CD14-positive monocyte (primary cell): Measurements from ENCODE around the gene TRIM9. TPM values are rescaled to one million over a fixed set of nuclear protein-coding genes. Genes with fewer than 3 reads are reported as not detected.

ENCODE experiments used
- DNase-seq, 3 donors: peaks; one replicate each; pipeline ENCODE4 v3.0.0-alpha.2; 2011 to 2022
- H2AFZ ChIP-seq: 2 replicates; pipeline ENCODE4 v1.6.0; 2012; ENCODE audit warnings: mild to moderate bottlenecking, low read depth, low read length, inconsistent platforms; ENCODE audit not compliant: insufficient read depth, poor library complexity, severe bottlenecking
- H3K27ac ChIP-seq, 2 donors: 1 replicate in 1 of 2; 2 replicates in 1 of 2; pipeline ENCODE4 v1.5.1; 2012 to 2013; ENCODE audit warnings: low read length in 2 of 2, control low read depth in 1 of 2, inconsistent platforms in 1 of 2, low read depth in 1 of 2, mild to moderate bottlenecking in 1 of 2
- H3K27me3 ChIP-seq, 2 donors: one replicate each; pipeline versions ENCODE4 v1.6.0 to v1.6.1; 2011 to 2013; ENCODE audit warnings: low read length in 2 of 2; ENCODE audit not compliant: control insufficient read depth in 2 of 2, insufficient read depth in 2 of 2
- H3K36me3 ChIP-seq, 2 donors: replicated peaks in 1 of 2; 1 replicate in 1 of 2; 2 replicates in 1 of 2; pipeline versions ENCODE4 v1.5.1 to v1.6.1; 2012 to 2013; ENCODE audit warnings: low read length in 2 of 2, control low read depth in 1 of 2, inconsistent platforms in 1 of 2, mild to moderate bottlenecking in 1 of 2; ENCODE audit not compliant: insufficient read depth in 2 of 2, control insufficient read depth in 1 of 2
- H3K4me1 ChIP-seq, 2 donors: 1 replicate in 1 of 2; 2 replicates in 1 of 2; pipeline versions ENCODE4 v1.5.1 to v1.6.1; 2012 to 2013; ENCODE audit warnings: low read length in 2 of 2, control low read depth in 1 of 2, inconsistent platforms in 1 of 2, mild to moderate bottlenecking in 1 of 2, moderate library complexity in 1 of 2; ENCODE audit not compliant: insufficient read depth in 2 of 2, control insufficient read depth in 1 of 2
- H3K4me2 ChIP-seq: replicated peaks from 2 replicates; pipeline ENCODE3; 2012; ENCODE audit warnings: low read length, moderate library complexity, mild to moderate bottlenecking; ENCODE audit not compliant: poor library complexity, severe bottlenecking; ENCODE audit errors: extremely low read depth
- H3K4me3 ChIP-seq, 3 experiments: fragments of 200-600 bp in 1 of 3; sonication (generic) in 1 of 3; replicated peaks in 1 of 3; 1 replicate in 2 of 3; 2 replicates in 1 of 3; pipeline ENCODE4 v1.5.1; 2011 to 2013; ENCODE audit warnings: low read length in 3 of 3, mild to moderate bottlenecking in 3 of 3, control low read depth in 2 of 3, low read depth in 2 of 3, inconsistent platforms in 1 of 3, moderate library complexity in 1 of 3
- H3K79me2 ChIP-seq: 2 replicates; pipeline ENCODE4 v1.6.0; 2012; ENCODE audit warnings: mild to moderate bottlenecking, control low read depth, inconsistent platforms, low read length, moderate library complexity; ENCODE audit not compliant: insufficient read depth
- H3K9ac ChIP-seq: 2 replicates; pipeline ENCODE4 v1.6.0; 2017; ENCODE audit warnings: low read length, mild to moderate bottlenecking; ENCODE audit not compliant: insufficient read depth, poor library complexity, severe bottlenecking
- H3K9me3 ChIP-seq, 2 donors: replicated peaks in 1 of 2; 1 replicate in 1 of 2; 2 replicates in 1 of 2; pipeline versions ENCODE4 v1.5.1 to v1.6.1; 2012 to 2013; ENCODE audit warnings: low read length in 2 of 2, control low read depth in 1 of 2; ENCODE audit not compliant: control insufficient read depth in 1 of 2, insufficient read depth in 1 of 2
- H4K20me1 ChIP-seq: 2 replicates; pipeline ENCODE4 v1.6.0; 2012; ENCODE audit warnings: mild to moderate bottlenecking, low read length, control low read depth, moderate library complexity; ENCODE audit not compliant: insufficient read depth
- H3K27ac Mint-ChIP-seq, 7 donors: one replicate each; pipeline ENCODE4 v1.8.0; 2020; ENCODE audit warnings: mild to moderate bottlenecking in 7 of 7, mixed read lengths in 7 of 7, moderate library complexity in 6 of 7, inconsistent platforms in 2 of 7
- H3K27me3 Mint-ChIP-seq, 3 donors: one replicate each; pipeline ENCODE4 v1.8.0; 2021 to 2022; ENCODE audit warnings: low read depth in 3 of 3, mild to moderate bottlenecking in 3 of 3, mixed read lengths in 3 of 3, moderate library complexity in 3 of 3, inconsistent platforms in 1 of 3
- H3K36me3 Mint-ChIP-seq, 2 donors: one replicate each; pipeline ENCODE4 v1.8.0; 2020; ENCODE audit warnings: mixed read lengths in 2 of 2, inconsistent platforms in 1 of 2, mild to moderate bottlenecking in 1 of 2
- H3K4me1 Mint-ChIP-seq: one replicate; pipeline ENCODE4 v1.8.0; 2020; ENCODE audit warnings: mild to moderate bottlenecking, mixed read lengths
- H3K4me3 Mint-ChIP-seq, 2 donors: one replicate each; pipeline ENCODE4 v1.8.0; 2020; ENCODE audit warnings: mild to moderate bottlenecking in 2 of 2, mixed read lengths in 2 of 2, moderate library complexity in 1 of 2
- H3K9me3 Mint-ChIP-seq, 7 donors: one replicate each; pipeline ENCODE4 v1.8.0; 2020 to 2022; ENCODE audit warnings: mixed read lengths in 7 of 7, mild to moderate bottlenecking in 6 of 7, moderate library complexity in 6 of 7, inconsistent platforms in 2 of 7
- WGBS: methylation state at CpG from one replicate; pipeline ENCODE4 v1.1.5; 2013; ENCODE audit warnings: missing lambda C conversion rate; ENCODE audit not compliant: insufficient coverage; 5-methylcytosine and 5-hydroxymethylcytosine counted together
- intact Hi-C, 2 donors: fragments of 100-400 bp; cut with micrococcal nuclease; formaldehyde crosslinking; loops; one replicate each; pipeline versions ENCODE4 v1.15.0 to v1.15.1; 2023
- polyA plus RNA-seq, 3 donors: library from polyadenylated mRNA; depleted of rRNA in 1 of 3; unstranded in 2 of 3; stranded (reverse) in 1 of 3; fragments of 300-500 nt in 2 of 3; fragments of >200 nt in 1 of 3; fragmentation: Illumina TruSeq in 2 of 3; gene quantifications; 1 replicate in 2 of 3; 2 replicates in 1 of 3; pipeline ENCODE4 v1.2.3, GENCODE V29; 2012 to 2021
- TF ChIP-seq, protein P1 (sequence below): fragments of 200-600 bp; IDR thresholded peaks from one replicate; pipeline ENCODE4 v1.8.0; 2022; ENCODE audit warnings: antibody characterized with exemption, mild to moderate bottlenecking

TRIM9 gene
- polyA plus RNA-seq, 3 donors = 0.01 TPM; not detected in 2

DNA sequence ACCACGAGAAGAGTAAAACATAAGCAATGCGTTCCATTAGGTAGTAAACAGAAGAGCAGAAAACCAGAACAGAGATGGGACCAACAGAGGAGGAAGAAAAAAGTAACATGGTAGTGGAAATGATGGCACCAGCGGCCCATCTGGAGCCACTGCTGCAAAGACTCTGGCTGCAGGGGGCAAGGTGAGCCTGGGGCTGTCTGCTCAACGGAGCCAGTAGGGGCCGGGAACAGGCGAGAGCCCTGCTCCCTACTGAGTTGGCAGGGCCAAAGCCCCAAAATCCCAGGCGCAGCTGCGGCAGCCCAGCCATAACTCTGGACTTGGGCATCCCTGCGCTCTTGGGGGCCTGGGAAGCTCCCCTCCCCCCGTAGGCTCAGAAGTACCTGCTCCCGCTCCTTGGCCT is 122.2 kb downstream of the TRIM9 start:
- peaks cover 9 to 10% of the 10 kb centered on the region in 2 donors for H3K4me1 ChIP-seq
- no peak overlapping the region for H2AFZ ChIP-seq
- TF ChIP-seq, protein P1, sequence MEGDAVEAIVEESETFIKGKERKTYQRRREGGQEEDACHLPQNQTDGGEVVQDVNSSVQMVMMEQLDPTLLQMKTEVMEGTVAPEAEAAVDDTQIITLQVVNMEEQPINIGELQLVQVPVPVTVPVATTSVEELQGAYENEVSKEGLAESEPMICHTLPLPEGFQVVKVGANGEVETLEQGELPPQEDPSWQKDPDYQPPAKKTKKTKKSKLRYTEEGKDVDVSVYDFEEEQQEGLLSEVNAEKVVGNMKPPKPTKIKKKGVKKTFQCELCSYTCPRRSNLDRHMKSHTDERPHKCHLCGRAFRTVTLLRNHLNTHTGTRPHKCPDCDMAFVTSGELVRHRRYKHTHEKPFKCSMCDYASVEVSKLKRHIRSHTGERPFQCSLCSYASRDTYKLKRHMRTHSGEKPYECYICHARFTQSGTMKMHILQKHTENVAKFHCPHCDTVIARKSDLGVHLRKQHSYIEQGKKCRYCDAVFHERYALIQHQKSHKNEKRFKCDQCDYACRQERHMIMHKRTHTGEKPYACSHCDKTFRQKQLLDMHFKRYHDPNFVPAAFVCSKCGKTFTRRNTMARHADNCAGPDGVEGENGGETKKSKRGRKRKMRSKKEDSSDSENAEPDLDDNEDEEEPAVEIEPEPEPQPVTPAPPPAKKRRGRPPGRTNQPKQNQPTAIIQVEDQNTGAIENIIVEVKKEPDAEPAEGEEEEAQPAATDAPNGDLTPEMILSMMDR = no peak
- Mint-ChIP-seq H3K36me3 (no peaks in the 10 kb centered on the region), H3K4me1 (peaks cover 14% of the 10 kb centered on the region), H3K27me3 (no peaks in the 10 kb centered on the region), H3K27ac (no peak overlapping the region), H3K4me3 (no peak overlapping the region), H3K9me3 (no peaks in the 10 kb centered on the region)
- no peak for DNase-seq
- H3K9ac ChIP-seq = no peak overlapping the region
- intact Hi-C loops = no loop called here
- no peak overlapping the region for H3K4me2 ChIP-seq
- H4K20me1 ChIP-seq = no peaks in the 10 kb centered on the region
- no peaks in the 10 kb centered on the region for H3K9me3 ChIP-seq
- no peaks in the 10 kb centered on the region for H3K27me3 ChIP-seq
- no peak overlapping the region for H3K4me3 ChIP-seq
- no peak overlapping the region for H3K27ac ChIP-seq
- 95% methylated on average over 7 of the region's 11 CpGs for WGBS
- no peaks in the 10 kb centered on the region for H3K79me2 ChIP-seq
- no peaks in the 10 kb centered on the region for H3K36me3 ChIP-seq

DNA sequence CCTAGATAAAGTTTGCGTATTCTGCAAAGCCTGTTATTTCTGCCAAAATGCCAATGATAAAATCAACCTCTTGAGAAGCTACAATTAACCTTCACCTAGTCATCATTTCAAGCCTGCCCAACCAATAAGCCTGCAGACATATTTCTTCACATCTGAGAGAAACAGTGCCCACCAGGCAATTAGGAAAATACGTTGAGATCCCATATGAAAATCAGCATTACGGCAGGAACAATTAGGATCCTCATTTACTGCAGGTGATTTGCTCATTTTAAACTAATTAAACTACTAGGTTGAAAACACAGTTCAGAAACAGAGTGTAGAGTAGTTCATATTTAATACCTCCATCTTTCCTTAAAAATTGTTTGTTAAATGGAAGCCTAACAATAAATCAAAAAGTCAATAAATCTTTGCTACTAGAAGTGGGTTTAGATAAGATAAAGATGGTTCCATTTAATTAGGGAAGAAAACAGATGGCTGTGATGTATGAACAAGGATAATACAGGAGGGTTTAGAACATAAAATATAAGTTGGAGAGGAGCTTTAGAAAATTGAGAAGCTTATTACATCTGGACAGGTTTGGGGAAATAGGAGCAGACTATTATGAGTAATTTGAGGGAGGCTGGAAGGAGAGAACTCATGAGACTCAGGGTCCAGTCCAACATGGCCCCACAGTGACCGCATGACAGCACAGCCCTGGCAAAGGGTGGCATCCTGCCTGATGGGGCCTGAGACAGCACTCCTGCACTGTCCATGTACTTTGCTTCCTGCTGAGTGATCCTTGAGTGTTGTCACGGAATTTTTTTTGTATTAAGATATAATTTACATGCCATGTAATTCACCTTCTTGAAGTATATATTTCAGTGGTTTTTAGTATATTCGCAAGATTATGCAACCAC is 123.8 kb downstream of the TRIM9 start:
- Histone ChIP-seq H3K4me2 (no peak overlapping the region), H3K79me2 (no peaks in the 10 kb centered on the region), H3K27me3 (no peaks in the 10 kb centered on the region), H3K9ac (no peak overlapping the region), H3K27ac (no peak overlapping the region), H3K9me3 (no peaks in the 10 kb centered on the region), H3K36me3 (no peaks in the 10 kb centered on the region), H3K4me1 (peaks cover 18 to 21% of the 10 kb centered on the region in 2 donors), H2AFZ (no peak overlapping the region), H3K4me3 (no peak overlapping the region), H4K20me1 (no peaks in the 10 kb centered on the region)
- Mint-ChIP-seq H3K4me1 (peaks cover 23% of the 10 kb centered on the region), H3K9me3 (no peaks in the 10 kb centered on the region), H3K27ac (no peak overlapping the region), H3K4me3 (no peak overlapping the region), H3K27me3 (no peaks in the 10 kb centered on the region), H3K36me3 (no peaks in the 10 kb centered on the region)
- TF ChIP-seq, protein P1 = no peak
- intact Hi-C loops = no loop called here
- WGBS = no CpG with 5 or more reads among the region's 6 CpGs
- no peak for DNase-seq
